GM12864 (cell line): Measurements from ENCODE around the gene IFNA2.
"Not testable (repeated sequence)": the region's sequence is repeated elsewhere in the genome, so short reads cannot be mapped to it uniquely, and the experiment has no call there.

Experiments
- DNase-seq: peaks from one replicate; pipeline ENCODE4 v3.0.0-alpha.2; 2011; ENCODE audit warnings: low read depth
- H3K4me3 ChIP-seq: 2 replicates; pipeline ENCODE4 v1.5.1; 2011; ENCODE audit warnings: mild to moderate bottlenecking, low read depth, low read length, control low read depth
- TF ChIP-seq, protein P1 (sequence below): IDR thresholded peaks from 2 replicates; pipeline ENCODE4 v1.5.1; 2011; ENCODE audit warnings: low read depth, mild to moderate bottlenecking, moderate library complexity, low read length, control low read depth, inconsistent platforms; ENCODE audit errors: missing control alignments

IFNA2 gene

DNA sequence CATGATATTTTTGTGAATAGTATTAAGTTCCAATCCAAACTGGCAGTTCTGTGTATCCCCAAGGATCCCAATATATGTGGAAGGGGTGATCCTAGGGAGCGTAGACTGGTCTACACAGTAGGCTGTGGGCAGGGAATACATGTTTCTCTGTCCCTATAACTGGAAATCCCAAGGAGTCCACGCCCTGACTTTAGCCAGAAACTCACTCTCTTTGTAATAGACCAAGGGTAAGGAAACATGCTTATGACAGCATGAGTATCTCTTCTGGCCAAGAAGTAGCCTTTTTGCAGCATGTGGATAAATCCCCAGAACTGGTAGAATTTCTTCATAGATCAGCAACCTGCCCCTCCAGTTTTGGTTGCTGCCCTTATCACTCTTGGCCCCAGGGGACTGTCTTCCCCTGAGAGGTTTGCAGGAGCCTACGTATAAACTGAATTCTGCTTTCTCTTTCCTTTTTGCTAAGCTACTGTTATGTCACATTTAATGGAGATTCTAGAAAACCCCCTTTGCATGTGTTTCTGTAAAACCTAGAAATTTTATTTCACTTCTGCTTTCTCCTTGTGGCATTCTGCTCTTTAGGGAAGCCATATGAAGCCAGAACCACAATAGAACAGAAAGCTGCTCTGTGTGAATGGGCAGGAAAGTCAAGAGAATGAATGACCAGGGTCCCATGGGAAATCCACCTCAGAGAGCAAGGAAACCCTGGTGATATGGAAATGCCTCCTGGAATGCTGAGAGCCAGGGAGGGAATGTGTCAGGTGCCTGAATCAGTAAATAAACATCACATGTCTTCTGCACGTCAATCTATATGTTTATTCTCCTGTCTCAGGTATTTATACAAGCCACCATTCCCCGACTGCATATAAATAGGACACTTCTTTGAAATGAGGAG, 3.5 kb downstream of the IFNA2 start:
- H3K4me3 ChIP-seq: peak overlapping the region; percentile 34
- TF ChIP-seq, protein P1, sequence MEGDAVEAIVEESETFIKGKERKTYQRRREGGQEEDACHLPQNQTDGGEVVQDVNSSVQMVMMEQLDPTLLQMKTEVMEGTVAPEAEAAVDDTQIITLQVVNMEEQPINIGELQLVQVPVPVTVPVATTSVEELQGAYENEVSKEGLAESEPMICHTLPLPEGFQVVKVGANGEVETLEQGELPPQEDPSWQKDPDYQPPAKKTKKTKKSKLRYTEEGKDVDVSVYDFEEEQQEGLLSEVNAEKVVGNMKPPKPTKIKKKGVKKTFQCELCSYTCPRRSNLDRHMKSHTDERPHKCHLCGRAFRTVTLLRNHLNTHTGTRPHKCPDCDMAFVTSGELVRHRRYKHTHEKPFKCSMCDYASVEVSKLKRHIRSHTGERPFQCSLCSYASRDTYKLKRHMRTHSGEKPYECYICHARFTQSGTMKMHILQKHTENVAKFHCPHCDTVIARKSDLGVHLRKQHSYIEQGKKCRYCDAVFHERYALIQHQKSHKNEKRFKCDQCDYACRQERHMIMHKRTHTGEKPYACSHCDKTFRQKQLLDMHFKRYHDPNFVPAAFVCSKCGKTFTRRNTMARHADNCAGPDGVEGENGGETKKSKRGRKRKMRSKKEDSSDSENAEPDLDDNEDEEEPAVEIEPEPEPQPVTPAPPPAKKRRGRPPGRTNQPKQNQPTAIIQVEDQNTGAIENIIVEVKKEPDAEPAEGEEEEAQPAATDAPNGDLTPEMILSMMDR: no peak
- DNase-seq: peak; percentile 74

DNA sequence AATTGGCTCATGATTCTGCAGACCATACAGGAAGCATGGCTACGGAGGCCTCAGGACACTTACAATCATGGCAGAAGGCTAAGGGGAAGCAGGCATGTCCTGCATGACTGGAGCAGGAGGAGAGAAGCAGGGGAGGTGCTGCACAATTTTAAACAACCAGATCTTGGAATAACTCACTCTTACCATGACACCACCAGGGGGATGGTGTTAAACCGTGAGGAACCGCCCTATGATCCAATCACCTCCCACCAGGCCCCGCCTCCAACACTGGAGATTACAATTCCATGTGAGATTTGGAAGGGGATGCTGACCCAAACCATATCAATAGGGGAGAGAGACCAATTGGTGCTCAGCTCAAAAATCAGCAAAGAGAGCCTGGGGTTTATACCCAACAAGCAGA, 13.7 kb downstream of the IFNA2 start:
- DNase-seq, H3K4me3 ChIP-seq: not testable (repeated sequence)

DNA sequence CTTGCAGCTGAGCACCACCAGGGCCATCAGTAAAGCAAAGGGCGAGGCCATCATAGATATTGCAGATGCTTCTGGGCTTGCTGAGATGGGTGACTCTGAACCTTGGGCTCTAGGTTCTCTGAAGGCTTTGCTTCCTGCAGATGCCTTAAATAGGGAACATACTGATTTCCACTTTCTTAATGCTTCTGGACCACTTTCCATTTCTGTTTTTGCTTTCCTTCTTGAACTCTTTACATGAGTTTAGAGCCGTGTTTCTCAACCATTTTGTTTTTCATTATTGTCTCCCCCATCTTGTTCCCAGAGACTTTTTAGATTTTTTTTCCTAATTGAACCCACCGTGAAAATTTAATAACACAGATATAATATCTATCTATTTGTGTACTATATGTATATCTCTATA, 17.2 kb downstream of the IFNA2 start, which contains the start of gene IFNA13:
TSS of gene IFNA13 (minus strand) at position 101 of the 400 bp plus-strand sequence. CDS start at position 54, 47 bp downstream.
- DNase-seq: no peak
- H3K4me3 ChIP-seq: no peak within 1 kb of the TSS
- TF ChIP-seq, protein P1: no peak

DNA sequence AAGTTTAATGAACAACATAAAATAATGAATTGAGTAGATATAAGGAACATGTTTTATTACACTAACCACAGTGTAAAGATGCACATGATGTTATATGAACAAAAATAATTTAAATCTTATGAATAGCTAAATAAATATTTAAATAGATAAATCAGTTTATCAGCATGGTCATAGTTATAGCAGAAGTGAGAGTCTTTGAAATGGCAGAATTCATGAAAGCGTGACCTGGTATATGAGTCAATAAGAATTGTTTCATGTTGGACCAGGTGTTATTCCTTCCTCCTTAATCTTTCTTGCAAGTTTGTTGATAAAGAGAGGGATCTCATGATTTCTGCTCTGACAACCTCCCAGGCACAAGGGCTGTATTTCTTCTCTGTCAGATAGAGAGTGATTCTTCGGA, 18.0 kb downstream of the IFNA2 start:
- DNase-seq: not testable (repeated sequence)

DNA sequence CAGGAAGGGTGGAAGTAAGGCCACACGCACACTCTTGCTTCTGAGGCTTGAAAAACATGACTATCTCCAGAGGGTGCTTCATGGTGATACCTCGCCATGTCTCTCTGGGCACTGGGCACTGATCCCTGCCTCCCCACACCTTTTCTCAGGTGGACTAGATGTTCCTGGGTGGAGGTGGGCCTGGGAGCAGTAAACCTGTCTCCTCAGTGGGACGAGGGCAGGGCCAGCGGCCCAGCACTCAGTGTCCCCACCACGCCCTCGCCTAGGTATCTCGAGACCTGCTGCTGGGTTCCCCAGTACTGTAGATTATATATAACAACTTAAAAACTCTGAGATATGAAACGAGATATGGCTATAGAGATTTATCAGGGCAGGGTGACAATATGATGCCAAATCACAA, 22.9 kb downstream of the IFNA2 start:
- no peak overlapping the region for H3K4me3 ChIP-seq
- DNase-seq: no peak
- TF ChIP-seq, protein P1: no peak

More for the DNA sequence above, 18.0 kb downstream of the IFNA2 start:
- H3K4me3 ChIP-seq: not testable (repeated sequence)

DNA sequence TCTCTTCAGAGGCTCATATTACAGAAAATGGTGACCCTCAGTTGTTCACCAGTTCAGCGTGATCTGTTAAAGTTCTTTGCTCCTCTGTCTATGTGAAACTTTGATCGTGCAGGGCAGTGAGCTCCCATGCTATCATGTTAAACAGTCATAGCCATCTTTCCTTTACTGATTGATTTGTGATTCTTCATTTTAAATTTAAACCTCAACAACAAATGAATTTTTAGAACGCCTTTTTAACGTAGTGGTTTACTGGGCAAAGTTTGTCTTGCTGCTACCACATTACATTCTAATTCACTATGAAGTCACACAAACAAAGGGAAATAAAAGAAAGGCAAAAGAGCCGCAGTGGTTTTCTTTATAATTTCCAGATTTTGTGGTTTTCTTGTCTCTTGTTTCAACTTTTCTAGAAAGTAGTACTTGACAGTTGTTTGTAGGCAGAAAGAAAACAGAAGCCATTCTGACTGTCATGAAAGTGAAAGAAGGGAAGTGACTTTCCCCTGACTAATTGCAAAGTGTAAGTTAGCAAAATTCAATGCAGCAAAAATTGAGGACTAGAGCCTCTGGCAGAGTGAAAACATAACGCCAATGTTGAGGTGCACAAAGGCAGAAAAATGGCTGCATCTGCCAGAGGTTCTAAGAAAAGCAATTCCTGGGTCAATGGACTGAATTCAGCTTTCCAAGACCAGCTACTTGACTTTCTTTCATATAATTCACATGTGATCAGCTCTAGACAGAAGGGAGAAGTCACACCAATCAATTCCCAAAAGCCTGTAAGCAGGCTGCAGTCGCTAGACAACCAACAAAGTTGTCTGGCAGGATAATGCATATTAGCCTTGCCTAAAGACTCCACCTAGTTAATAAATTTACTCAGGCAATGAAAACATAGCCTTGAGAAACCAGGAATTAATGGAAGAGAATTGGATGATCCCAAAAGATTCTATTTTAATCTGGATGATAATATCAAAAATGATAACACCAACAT, 27.4 kb downstream of the IFNA2 start:
- TF ChIP-seq, protein P1: no peak
- no peak overlapping the region for H3K4me3 ChIP-seq
- peak; percentile 49 for DNase-seq

DNA sequence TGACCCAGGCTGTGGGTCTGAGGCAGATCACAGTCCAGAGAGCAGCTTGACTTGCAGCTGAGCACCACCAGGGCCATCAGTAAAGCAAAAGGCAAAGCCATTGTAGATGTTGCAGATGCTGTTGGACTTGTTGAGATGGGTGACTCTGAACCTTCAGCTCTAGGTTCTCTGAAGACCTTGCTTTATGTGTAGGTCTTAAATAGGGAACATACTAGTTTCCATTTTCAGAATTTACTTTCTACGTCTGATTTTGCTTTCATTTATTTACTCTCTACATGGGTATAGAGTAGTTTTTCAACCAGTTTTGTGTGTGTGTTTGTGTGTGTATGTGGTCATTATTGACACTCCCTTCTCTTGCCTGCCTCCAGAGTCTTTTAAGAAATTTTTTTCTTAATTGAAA, 34.4 kb downstream of the IFNA2 start, which contains the start of gene IFNA6:
TSS of gene IFNA6 (minus strand) at position 101 of the 400 bp plus-strand sequence. CDS start at position 101, 0 bp downstream.
- H3K4me3 ChIP-seq: no peak within 1 kb of the TSS
- TF ChIP-seq, protein P1: no peak

More for the DNA sequence above, 34.4 kb downstream of the IFNA2 start, which contains the start of gene IFNA6:
- no peak for DNase-seq
